ENCODE results near the gene PRRT1.

PRRT1 gene

GRCh38 chr6:32151181-32151862 lies 417 bp downstream of the PRRT1 start:
- no peak for TF ChIP-seq CTCF (IDR thresholded peaks at IDR 0.05; ENCODE audit: borderline replicate concordance, insufficient read depth, low read depth, low read length)
- no peak overlapping the region for H3K4me3 ChIP-seq (ENCODE audit: low read depth, low read length)

GRCh38 chr6:32149932-32150870 lies 1.5 kb downstream of the PRRT1 start:
- TF ChIP-seq CTCF (IDR thresholded peaks at IDR 0.05; ENCODE audit: borderline replicate concordance, insufficient read depth, low read depth, low read length): no peak
- H3K4me3 ChIP-seq (ENCODE audit: low read depth, low read length): no peak overlapping the region

- no peak for TF ChIP-seq CTCF (IDR thresholded peaks at IDR 0.05; ENCODE audit: borderline replicate concordance, insufficient read depth, low read depth, low read length)
- no peak overlapping the region for H3K4me3 ChIP-seq (ENCODE audit: low read depth, low read length)
Measured at GRCh38 chr6:32149092-32149755, 2.5 kb downstream of the PRRT1 start.

- no peak overlapping the region for H3K4me3 ChIP-seq (ENCODE audit: low read depth, low read length)
- TF ChIP-seq CTCF (IDR thresholded peaks at IDR 0.05; ENCODE audit: borderline replicate concordance, insufficient read depth, low read depth, low read length): no peak
Measured at GRCh38 chr6:32148289-32149091, 3.2 kb downstream of the PRRT1 start.

- no peak for TF ChIP-seq CTCF (IDR thresholded peaks at IDR 0.05; ENCODE audit: borderline replicate concordance, insufficient read depth, low read depth, low read length)
- H3K4me3 ChIP-seq (ENCODE audit: low read depth, low read length): no peak overlapping the region
Measured at GRCh38 chr6:32147401-32148132, 4.2 kb downstream of the PRRT1 start.

GRCh38 chr6:32146687-32147086 lies 5.1 kb downstream of the PRRT1 start:
- no peak for TF ChIP-seq CTCF (IDR thresholded peaks at IDR 0.05; ENCODE audit: borderline replicate concordance, insufficient read depth, low read depth, low read length)
- H3K4me3 ChIP-seq (ENCODE audit: low read depth, low read length): no peak overlapping the region
